Motor neuron (in vitro differentiated cells): ENCODE measurements around the gene PTRH1. TPM values are rescaled to one million over a fixed set of nuclear protein-coding genes. Genes with fewer than 3 reads are reported as not detected.

ENCODE experiments used
- ATAC-seq, 8 experiments: fragments of 200-7000 bp; cut with Tn5 transposase; replicated peaks in 6 of 8; 2 replicates each; pipeline ENCODE4 v1.8.0; 2021; ENCODE audit warnings: mild to moderate bottlenecking in 8 of 8, moderate library complexity in 8 of 8
- H3K27ac ChIP-seq, 2 donors: fragments of 250-450 bp; sonication (Bioruptor Pico); 2 replicates each; pipeline ENCODE4 v1.9.0; 2021; ENCODE audit warnings: antibody characterized with exemption in 2 of 2, mild to moderate bottlenecking in 2 of 2, moderate library complexity in 1 of 2
- H3K4me1 ChIP-seq, 2 donors: fragments of 250-450 bp; sonication (Bioruptor Pico); replicated peaks in 1 of 2; 2 replicates each; pipeline ENCODE4 v1.6.1; 2021; ENCODE audit warnings: antibody characterized with exemption in 2 of 2, mild to moderate bottlenecking in 2 of 2, moderate library complexity in 1 of 2
- H3K4me3 ChIP-seq, 5 donors: fragments of 250-450 bp; sonication (Bioruptor Pico); 2 replicates each; pipeline ENCODE4 v1.9.0; 2021; ENCODE audit warnings: antibody characterized with exemption in 5 of 5, mild to moderate bottlenecking in 5 of 5, moderate library complexity in 4 of 5
- WGBS, 10 experiments: fragments of 450-650 bp; shearing (Covaris generic); methylation state at CpG; one replicate each; pipeline ENCODE4 v1.0.0; 2022; 5-methylcytosine and 5-hydroxymethylcytosine counted together
- in situ Hi-C, 9 experiments: fragments of 400-800 bp; cut with MboI; loops; one replicate each; pipeline ENCODE4 v1.15.0; 2021; ENCODE audit warnings: low sequenced_read_pairs in 9 of 9, low pct_unique_long_range_greater_than_20kb in 2 of 9; ENCODE audit not compliant: unreplicated experiment in 9 of 9
- total RNA-seq, 8 experiments: library from RNA; unstranded; fragments of 300-600 nt; gene quantifications; 2 replicates each; pipeline versions ENCODE4 v1.2.3 to v1.2.4, GENCODE V29; 2022

PTRH1 gene
- total RNA-seq, 8 experiments from 2014 or later = 6.1 to 48.9 (median 11.5) TPM

GRCh38 chr9:127735530-127736185 is 20.2 kb upstream of the PTRH1 start:
- ATAC-seq = no peak
- Histone ChIP-seq H3K4me3 (peak overlapping the region in 4 of 5 donors; percentile 18 to 78 (median 72)), H3K4me1 (peaks cover 14 to 15% of the 10 kb centered on the region in 2 donors), H3K27ac (peak overlapping the region; percentile 17 to 68)
- in situ Hi-C loops = loop anchor here in 3 of 9 experiments (5.0 to 25.0 kb wide), 3 partner anchors 47 to 189 kb away; no protein-coding TSS in a partner anchor
- 2 to 45% (median 24%) methylated on average over 3 to 9 of the region's 15 CpGs; no CpG with 5 or more reads in 3 of the 10 experiments for WGBS, 10 experiments

- H3K4me1 ChIP-seq = peaks cover 14% of the 10 kb centered on the region in 2 donors
- WGBS, 10 experiments = 0% methylated on average over 3 to 14 of the region's 76 CpGs; no CpG with 5 or more reads in 6 of the 10 experiments
- ATAC-seq = peak; percentile 86 to 94 (median 90)
- peak within 1 kb of the TSS; percentile 66 to 88 (median 76) for H3K4me3 ChIP-seq
- H3K27ac ChIP-seq = peak within 1 kb of the TSS; percentile 88 to 89
- in situ Hi-C loops = loop anchor here in 3 of 9 experiments (5.0 to 25.0 kb wide), 3 partner anchors 47 to 190 kb away; no protein-coding TSS in a partner anchor
Measured at GRCh38 chr9:127734747-127735529, 19.5 kb upstream of the PTRH1 start, which contains the start of gene TOR2A. TSS of gene TOR2A (minus strand) at chr9:127735294. CDS start at chr9:127735270, 24 bp downstream.

- H3K27ac ChIP-seq = peak overlapping the region in 1 of 2 donors; percentile 89
- 0 to 52% (median 10%) methylated on average over 1 to 4 of the region's 22 CpGs; no CpG with 5 or more reads in 6 of the 10 experiments for WGBS, 10 experiments
- H3K4me1 ChIP-seq = peaks cover 14% of the 10 kb centered on the region in 2 donors
- peak overlapping the region; percentile 66 to 88 (median 76) for H3K4me3 ChIP-seq
- in situ Hi-C loops = loop anchor here in 2 of 9 experiments (10.0 to 25.0 kb wide), 2 partner anchors 147 to 191 kb away; no protein-coding TSS in a partner anchor
- ATAC-seq = no peak
Measured at GRCh38 chr9:127734247-127734746, 18.8 kb upstream of the PTRH1 start.

- 78 to 100% (median 100%) methylated on average over 1 to 2 of the region's 2 CpGs; no CpG with 5 or more reads in 5 of the 10 experiments for WGBS, 10 experiments
- H3K4me3 ChIP-seq = no peak overlapping the region
- no peak for ATAC-seq
- in situ Hi-C loops = loop anchor here in 2 of 9 experiments (10.0 to 25.0 kb wide), 2 partner anchors 146 to 191 kb away; no protein-coding TSS in a partner anchor
- H3K4me1 ChIP-seq = peaks cover 14% of the 10 kb centered on the region in 2 donors
- H3K27ac ChIP-seq = no peak overlapping the region
Measured at GRCh38 chr9:127733614-127734013, 18.2 kb upstream of the PTRH1 start.

- no peak overlapping the region for H3K27ac ChIP-seq
- in situ Hi-C loops = loop anchor here in 2 of 9 experiments (10.0 to 25.0 kb wide), 2 partner anchors 145 to 192 kb away; no protein-coding TSS in a partner anchor
- WGBS, 10 experiments = 93% methylated on average over 10 of the region's 21 CpGs; no CpG with 5 or more reads in 9 of the 10 experiments
Measured at GRCh38 chr9:127732444-127732843, 17.0 kb upstream of the PTRH1 start.

DNA sequence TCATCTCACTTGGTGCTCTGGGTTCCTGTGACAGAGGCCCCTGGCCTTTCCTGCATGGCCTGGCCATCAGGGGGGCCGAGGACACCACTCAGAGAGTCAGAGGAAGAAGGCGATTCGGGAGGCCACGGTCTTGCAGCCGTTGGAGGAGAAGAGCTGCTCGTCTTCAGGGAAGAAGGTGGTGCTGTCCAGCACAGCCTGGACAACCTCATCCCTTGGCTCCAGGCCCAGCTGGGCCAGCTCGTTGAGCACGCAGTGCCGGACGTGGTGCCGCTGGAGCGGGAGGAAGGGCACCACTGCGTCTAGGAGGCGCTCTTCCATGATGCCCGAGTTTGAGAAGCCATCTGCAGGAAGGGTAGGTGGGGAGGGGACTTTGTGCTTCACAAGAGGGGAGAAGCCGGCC is 16.5 kb upstream of the PTRH1 start:
- 84 to 100% (median 100%) methylated on average over 1 to 7 of the region's 16 CpGs; no CpG with 5 or more reads in 7 of the 10 experiments for WGBS, 10 experiments
- Histone ChIP-seq H3K4me1 (peaks cover 14% of the 10 kb centered on the region in 2 donors), H3K4me3 (no peak overlapping the region), H3K27ac (no peak overlapping the region)
- no peak for ATAC-seq
- in situ Hi-C loops = loop anchor here in 2 of 9 experiments (10.0 to 25.0 kb wide), 2 partner anchors 145 to 193 kb away; no protein-coding TSS in a partner anchor

More at GRCh38 chr9:127732444-127732843, 17.0 kb upstream of the PTRH1 start:
- Histone ChIP-seq H3K4me1 (peaks cover 14% of the 10 kb centered on the region in 2 donors), H3K4me3 (no peak overlapping the region)
- ATAC-seq = no peak

GRCh38 chr9:127730799-127731410 is 15.4 kb upstream of the PTRH1 start:
- no peak overlapping the region for H3K27ac ChIP-seq
- peaks cover 11% of the 10 kb centered on the region in 2 donors for H3K4me1 ChIP-seq
- no peak overlapping the region for H3K4me3 ChIP-seq
- no peak for ATAC-seq
- 60 to 100% (median 87%) methylated on average over 1 to 6 of the region's 9 CpGs; no CpG with 5 or more reads in 4 of the 10 experiments for WGBS, 10 experiments
- in situ Hi-C loops = loop anchor here in 2 of 9 experiments (10.0 to 25.0 kb wide), 2 partner anchors 144 to 194 kb away; no protein-coding TSS in a partner anchor

DNA sequence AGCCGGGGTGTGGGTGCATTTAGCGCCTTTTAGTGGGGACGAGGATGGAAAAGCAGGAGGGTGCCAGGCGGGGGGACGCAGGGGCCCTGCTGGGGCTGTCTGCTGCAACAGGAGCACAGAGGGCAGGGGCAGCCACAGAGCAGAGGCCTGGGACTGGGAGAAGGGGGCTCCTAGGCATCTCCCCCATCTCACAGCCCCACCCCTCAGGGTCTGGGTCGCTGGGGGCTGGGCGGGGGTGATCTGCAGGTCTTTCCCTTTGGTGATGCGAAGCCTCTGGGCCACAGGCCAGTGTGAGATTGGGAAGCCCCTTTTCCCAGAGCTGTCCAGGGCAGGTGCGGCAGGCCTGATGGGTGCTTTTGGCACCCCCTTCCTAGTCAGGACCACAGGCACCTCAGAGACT is 14.8 kb upstream of the PTRH1 start:
- Histone ChIP-seq H3K4me1 (peaks cover 6% of the 10 kb centered on the region in 2 donors), H3K27ac (no peak overlapping the region), H3K4me3 (no peak overlapping the region)
- no peak for ATAC-seq
- WGBS, 10 experiments = 90% methylated on average over 2 of the region's 9 CpGs; no CpG with 5 or more reads in 8 of the 10 experiments
- in situ Hi-C loops = loop anchor here in 2 of 9 experiments (10.0 to 25.0 kb wide), 2 partner anchors 143 to 195 kb away; no protein-coding TSS in a partner anchor

DNA sequence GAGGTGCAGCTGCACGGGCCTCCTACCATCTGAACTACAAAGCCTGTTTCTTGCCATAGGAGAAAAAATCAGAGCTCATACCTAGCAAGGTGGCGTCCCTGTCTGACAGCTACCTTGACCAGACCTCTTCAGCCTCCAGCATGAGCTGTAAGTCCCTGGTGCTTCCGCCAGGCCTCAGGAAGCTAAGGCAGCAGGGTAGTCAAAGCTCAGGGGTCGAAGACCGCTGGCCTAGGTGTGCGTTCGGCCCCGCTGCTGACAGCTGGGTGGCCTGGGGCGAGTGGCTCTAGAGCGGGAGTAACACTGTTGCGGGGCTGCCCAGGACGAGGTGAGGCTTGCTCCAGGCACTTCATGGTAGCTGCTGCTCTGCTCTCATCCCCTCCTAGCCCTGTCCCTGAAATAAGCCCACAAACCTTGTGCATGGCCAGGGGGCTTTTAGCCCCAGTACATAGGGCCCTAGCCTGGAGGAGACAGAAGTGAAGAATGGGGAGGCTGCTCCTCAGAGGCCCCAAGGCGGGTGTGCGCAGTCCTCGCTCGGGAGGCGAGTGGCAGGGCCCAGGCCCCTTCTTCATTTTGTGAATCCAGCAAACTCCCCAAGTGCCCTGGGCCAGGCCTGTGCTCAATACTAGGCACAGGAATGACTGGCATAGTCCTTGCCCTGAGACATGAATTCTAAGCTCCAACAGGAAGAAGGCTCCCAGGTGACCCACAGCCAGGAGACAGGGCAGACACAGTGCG is 14.2 kb upstream of the PTRH1 start:
- in situ Hi-C loops = loop anchor here in 2 of 9 experiments (10.0 to 25.0 kb wide), 2 partner anchors 142 to 195 kb away; no protein-coding TSS in a partner anchor
- Histone ChIP-seq H3K27ac (no peak overlapping the region), H3K4me1 (peaks cover 6% of the 10 kb centered on the region in 2 donors), H3K4me3 (no peak overlapping the region)
- 85 to 96% (median 93%) methylated on average over 3 to 5 of the region's 18 CpGs; no CpG with 5 or more reads in 7 of the 10 experiments for WGBS, 10 experiments
- ATAC-seq = no peak

DNA sequence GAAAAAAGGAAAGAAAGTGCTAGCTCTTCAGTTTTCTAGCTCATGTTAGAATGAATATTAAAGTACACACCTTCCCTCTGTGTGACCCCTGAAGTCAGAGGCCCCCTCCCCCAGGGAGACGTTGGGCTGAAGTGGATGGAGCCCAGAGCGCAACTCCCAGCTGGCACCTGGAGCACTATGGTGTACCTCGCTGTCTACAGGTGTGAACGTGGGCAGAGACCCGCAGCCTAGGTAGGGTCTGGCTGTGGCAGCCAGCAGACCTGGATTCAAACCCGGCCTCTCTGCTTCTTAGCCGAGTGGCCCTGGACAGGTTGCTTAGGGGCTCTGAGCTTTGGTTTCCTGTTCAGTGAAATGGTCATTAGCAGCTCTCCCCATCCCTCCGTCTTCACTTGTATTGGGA is 13.3 kb upstream of the PTRH1 start:
- no peak for ATAC-seq
- Histone ChIP-seq H3K4me1 (no peaks in the 10 kb centered on the region), H3K4me3 (no peak overlapping the region), H3K27ac (no peak overlapping the region)
- 40 to 93% methylated on average over 1 to 3 of the region's 8 CpGs; no CpG with 5 or more reads in 8 of the 10 experiments for WGBS, 10 experiments
- in situ Hi-C loops = loop anchor here in 1 of 9 experiments (25.0 kb wide), 1 partner anchor 142 kb away; no protein-coding TSS in a partner anchor

DNA sequence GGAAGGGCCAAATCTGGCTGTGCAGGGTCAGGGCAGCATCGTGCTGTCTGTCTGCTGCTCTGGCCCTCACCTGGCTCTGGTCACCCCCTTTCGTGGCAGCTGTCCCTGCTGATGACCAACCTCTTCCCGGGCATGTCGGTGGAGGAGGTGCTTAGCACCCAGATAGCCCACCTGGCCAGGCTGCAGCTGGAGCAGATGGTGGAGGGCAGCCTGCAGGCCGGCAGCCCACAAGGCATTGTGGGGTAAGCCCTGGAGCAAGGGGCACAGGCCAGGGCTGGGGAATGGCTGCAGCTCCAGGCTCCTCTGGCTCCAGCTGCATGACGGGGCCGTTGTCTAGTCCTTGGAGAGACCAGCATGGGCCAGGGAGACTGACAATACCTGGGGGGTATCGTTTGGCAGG is 11.4 kb upstream of the PTRH1 start:
- WGBS, 10 experiments = 50 to 94% (median 87%) methylated on average over 2 to 3 of the region's 8 CpGs; no CpG with 5 or more reads in 7 of the 10 experiments
- Histone ChIP-seq H3K4me1 (no peaks in the 10 kb centered on the region), H3K4me3 (no peak overlapping the region), H3K27ac (no peak overlapping the region)
- no peak for ATAC-seq
- in situ Hi-C loops = loop anchor here in 1 of 9 experiments (25.0 kb wide), 1 partner anchor 140 kb away; no protein-coding TSS in a partner anchor
